Fibroblast of the conjunctiva (primary cell): ENCODE measurements around the gene DMKN.
"Not testable (repeated sequence)": the region's sequence is repeated elsewhere in the genome, so short reads cannot be mapped to it uniquely, and the experiment has no call there.

Experiments used
- DNase-seq: peaks from one replicate; pipeline ENCODE4 v3.0.0-alpha.2; 2010; ENCODE audit warnings: low read depth

The DMKN gene

GRCh38 chr19:35462476-35462953, 50.9 kb downstream of the DMKN start:
- no peak for DNase-seq

GRCh38 chr19:35461788-35462187, 51.7 kb downstream of the DMKN start:
- not testable (repeated sequence) for DNase-seq

GRCh38 chr19:35461060-35461459, 52.4 kb downstream of the DMKN start:
- no peak for DNase-seq

- no peak for DNase-seq
Observed at GRCh38 chr19:35460608-35461007, 52.8 kb downstream of the DMKN start.

DNA sequence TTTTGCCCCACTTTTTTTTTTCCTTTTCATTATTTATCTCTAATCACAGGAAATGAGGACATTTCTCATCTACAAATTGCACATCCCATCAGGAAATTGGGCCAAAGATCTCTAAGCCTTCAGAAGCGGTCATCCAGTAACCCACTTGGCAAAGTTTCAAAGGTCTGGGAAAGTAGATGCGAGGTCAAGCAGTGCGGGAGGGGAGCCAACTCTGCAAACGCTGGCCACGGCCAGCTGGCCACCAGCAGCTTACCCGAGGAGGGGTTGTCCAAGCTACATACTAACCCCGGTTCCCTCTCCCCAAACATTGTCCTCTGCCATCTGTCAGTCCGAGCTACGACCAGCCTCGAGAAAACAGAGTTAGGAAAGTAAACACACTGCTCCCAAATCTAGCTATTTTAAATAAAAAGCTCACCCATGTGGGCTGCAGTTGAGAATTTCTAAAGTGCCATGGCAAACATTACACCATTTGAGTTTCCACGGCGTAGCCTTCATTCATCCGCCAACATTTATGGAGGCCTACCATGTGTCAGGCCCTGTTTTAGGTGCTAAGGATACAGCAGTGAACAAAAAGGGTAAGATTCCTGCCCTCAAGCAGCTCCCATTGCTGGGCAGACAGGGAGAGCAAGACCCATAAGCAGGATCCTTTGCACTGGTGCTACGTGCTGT, 53.9 kb downstream of the DMKN start:
- no peak for DNase-seq

- DNase-seq: no peak
Observed at GRCh38 chr19:35458731-35459391, 54.6 kb downstream of the DMKN start.

DNA sequence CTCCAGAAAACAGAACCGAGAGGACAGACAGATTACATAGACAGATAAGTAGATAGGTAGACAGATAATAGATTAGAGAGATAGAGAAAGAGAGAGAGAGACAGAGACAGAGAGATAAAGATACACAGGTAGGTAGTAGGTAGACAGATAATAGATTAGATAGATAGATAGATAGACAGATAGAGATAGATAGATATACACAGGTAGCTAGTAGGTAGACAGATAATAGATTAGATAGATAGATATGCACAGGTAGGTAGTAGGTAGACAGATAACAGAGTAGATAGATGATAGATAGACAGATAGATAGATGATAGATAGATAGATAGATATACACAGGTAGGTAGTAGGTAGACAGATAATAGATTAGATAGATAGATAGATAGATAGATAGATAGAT, 55.3 kb downstream of the DMKN start:
- no peak for DNase-seq

DNA sequence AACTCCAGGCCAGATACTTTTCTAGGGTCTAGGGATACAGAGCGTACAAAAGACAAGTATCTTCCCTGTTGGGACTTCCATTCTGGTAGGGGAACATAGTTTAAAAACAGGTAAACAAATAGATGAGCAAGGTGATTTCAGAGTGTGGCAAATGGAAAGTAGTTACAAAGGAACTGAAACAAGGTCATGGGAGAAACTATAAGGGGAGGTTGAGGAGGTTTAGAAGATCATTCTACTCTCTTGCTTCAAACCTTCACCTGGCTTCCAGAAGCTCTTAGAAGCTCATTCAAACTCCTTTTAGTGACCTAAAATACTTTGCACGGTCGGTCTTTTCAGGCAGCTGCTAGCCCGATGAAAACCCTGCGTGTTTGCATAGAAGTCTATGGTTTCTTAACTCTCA, 56.3 kb downstream of the DMKN start:
- DNase-seq: no peak

- no peak for DNase-seq
Observed at GRCh38 chr19:35455616-35456201, 57.7 kb downstream of the DMKN start.

GRCh38 chr19:35454663-35455062, 58.8 kb downstream of the DMKN start:
- DNase-seq: no peak

- DNase-seq: no peak
Observed at GRCh38 chr19:35451338-35452096, 61.9 kb downstream of the DMKN start.

DNA sequence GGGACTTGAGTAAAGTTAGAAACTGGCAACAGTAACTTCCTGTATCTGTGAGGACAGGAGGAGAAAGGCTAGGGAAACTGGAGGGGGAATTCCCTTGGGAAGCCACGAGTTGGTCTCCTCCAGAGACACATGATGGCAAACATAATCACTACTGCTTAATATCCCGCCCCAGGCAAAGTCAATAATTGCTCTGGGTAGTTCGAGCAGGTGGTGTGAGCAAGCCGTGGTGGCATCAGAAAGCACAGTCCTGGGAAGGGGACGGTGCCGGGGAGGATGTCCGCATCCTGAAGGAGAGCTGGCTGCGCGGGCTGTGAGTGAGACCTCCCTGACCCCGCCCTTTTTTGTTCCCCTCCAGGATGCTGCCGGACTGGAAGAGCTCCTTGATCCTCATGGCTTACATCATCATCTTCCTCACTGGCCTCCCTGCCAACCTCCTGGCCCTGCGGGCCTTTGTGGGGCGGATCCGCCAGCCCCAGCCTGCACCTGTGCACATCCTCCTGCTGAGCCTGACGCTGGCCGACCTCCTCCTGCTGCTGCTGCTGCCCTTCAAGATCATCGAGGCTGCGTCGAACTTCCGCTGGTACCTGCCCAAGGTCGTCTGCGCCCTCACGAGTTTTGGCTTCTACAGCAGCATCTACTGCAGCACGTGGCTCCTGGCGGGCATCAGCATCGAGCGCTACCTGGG, 63.9 kb downstream of the DMKN start:
- DNase-seq: no peak

DNA sequence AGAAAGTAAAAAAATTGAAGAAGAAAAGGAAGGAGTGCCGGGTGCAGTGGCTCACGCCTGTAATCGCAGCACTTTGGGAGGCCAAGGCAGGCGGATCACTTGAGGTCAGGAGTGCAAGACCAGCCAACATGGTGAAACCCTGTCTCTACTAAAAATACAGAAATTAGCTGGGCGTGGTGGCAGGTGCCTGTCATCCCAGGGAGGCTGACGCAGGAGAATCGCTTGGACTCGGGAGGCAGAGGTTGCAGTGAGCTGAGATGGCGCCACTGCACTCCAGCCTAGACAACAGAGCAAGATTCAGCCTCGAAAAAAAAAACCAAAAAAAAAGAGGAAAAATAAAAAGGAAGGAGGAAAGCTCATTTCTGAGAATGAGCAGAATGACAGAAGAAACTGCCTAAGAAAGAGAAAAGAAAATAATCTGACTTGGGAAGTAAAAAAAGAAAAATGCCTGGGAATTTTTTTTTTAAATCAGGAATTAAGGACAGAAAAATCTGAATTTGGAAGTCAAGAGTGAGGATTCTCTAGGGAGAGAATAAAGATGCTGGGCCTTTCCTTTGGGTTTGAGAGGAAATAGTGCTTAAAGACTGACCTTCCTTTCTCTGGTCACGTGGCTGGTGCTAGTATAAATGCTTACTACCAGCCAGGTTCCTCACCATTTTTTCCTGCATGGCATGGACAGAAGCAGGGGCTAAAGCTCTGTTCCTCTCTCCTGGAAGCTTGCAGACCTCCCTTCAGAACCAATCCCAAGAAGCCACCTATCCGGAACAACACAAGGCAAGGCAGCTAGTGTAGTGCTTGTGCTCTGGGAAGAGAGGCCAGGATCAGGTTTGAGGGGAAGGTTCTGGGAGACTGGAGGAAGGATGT, 65.6 kb downstream of the DMKN start, which contains the start of gene FFAR2:
TSS of gene FFAR2 (plus strand) at position 652 of the 864 bp plus-strand sequence. CDS start 1,458 bp downstream, outside the sequence.
- DNase-seq: no peak
